ENCODE results near the gene TMEM132D.

The TMEM132D gene

GRCh38 chr12:129750421-129750820 is 153.4 kb downstream of the TMEM132D start:
- DNase-seq = no peak

DNA sequence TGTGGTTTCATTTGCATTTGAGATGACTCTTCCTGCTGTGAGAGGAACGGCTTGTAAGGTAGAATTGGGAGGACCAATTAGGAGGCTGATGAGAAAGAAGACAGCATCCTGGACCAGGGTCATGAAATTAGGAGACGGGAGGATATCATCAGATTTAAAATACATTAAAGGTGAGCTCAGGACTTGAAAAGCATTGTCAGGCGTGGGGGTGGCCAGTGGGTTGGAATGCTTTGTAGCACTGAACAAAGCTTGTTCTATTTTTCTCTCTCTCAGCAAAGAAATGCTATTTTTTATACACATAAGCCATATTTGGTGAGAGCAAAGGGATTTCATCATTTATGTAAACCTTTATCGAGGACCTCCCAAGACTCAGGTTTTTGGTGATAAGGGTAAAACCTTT is 157.5 kb downstream of the TMEM132D start:
- DNase-seq = no peak

DNA sequence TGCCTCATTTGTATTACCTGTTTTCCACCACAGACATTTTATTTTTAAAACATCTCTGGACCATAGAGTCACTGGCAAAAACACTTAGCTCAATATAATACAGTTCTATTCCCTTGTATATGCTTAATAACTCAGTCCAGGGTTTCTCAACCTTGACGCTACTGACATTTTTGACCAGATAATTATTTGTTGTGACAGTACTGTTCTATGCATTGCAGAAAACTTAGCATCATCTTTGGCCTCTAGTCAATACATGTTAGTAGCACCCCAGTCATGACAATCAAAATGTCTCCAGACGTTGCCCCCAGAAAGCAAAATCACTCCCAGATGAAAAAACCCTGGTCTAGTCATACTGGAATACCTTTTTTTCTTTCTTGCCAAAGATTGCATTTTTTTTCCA is 174.7 kb downstream of the TMEM132D start:
- DNase-seq = no peak

DNA sequence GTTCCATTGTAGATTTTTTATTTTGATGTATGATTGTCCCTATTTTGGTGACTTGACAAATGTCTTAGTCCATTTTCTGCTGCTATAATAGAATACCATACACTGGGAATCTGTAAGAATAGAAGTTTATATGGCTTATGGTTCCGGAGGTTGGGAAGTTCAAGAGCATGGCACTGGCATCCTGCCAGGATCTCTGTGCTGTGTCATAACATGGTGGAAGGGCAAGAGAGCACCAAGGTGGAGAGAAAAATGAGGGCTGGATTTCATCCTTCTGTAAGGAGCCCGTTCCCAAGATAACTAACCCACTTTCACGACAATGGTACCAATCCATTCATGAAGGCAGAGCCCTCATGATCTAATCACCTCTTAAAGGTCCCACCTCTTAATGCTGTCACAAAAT is 176.7 kb downstream of the TMEM132D start:
- DNase-seq = no peak

DNA sequence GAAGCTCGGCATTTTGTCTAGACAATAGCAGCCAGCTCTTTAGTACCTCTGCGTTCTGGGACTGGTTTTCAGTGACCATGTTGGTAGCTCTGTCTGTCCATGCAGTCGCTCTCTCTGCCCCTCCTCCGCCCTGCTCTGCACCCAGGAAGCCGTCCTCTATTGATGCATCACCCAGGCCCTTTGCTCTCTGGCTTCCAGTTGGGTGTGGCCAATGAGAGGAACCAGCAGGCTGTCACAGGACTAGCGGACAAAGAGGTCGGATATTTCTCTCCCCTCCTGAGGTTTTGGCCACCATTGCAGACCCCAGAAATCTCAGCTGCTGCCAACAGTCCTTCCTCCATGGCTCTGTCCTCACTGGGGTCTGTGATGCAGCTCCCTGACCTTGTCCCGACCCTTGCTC is 180.6 kb downstream of the TMEM132D start:
- DNase-seq = no peak

DNA sequence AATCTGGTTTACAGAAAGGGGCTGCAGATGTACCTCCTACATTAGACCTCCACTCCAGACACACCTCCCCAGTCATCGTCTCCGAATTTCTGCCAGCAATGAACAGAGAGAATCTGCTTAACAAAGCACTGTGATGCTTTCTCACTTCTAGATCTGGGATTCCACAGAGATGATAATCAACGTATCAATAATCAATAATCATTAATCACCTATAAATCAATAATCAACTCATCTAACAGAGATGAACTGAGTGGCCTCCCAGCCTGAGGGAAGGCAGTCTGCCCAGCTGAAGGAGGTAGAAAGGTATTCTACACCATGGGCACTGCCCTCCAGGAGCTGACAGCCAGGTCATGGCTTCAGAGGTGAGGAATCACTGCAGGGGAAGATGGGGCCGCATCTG is 183.2 kb downstream of the TMEM132D start:
- DNase-seq = no peak

GRCh38 chr12:129719416-129719815 is 184.4 kb downstream of the TMEM132D start:
- no peak for DNase-seq

DNA sequence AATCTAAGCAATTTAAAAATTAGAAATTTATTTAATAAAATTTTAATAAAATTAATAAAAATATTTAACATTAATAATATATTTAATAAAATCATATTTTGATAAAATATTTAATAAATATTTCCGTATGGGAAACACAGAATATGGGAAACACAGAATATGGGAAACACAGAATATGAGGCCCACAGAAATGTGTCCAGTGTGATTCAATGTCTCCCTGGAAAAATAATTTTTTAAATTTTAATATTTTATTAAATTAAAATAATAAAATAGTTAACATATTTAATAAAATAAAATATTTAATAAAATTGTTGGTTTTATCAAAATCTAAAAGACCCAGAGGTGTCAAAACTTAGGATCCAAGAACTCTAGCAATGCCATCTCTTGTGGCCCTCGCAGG is 186.4 kb downstream of the TMEM132D start:
- no peak for DNase-seq

- no peak for DNase-seq
Measured at GRCh38 chr12:129716825-129717224, 187.0 kb downstream of the TMEM132D start.

DNA sequence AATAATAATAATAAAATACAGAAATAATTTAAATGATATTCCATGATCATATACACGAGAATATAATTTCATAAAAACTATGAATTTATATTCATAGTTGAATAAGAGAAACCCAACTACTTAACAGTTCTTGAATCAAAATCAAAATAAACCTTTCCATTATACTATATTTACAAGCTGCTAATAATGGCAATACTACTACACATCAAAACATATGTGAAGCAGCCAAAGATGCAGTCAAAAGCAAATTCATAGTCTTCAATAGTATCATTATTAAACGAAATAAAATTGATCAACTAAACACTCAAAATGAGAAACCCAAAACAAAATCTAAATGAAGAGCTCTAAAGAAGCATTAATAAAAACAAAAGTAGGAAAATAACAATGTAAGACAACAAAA is 197.1 kb downstream of the TMEM132D start:
- DNase-seq = no peak

GRCh38 chr12:129704232-129704830 is 199.5 kb downstream of the TMEM132D start:
- no peak for DNase-seq

DNA sequence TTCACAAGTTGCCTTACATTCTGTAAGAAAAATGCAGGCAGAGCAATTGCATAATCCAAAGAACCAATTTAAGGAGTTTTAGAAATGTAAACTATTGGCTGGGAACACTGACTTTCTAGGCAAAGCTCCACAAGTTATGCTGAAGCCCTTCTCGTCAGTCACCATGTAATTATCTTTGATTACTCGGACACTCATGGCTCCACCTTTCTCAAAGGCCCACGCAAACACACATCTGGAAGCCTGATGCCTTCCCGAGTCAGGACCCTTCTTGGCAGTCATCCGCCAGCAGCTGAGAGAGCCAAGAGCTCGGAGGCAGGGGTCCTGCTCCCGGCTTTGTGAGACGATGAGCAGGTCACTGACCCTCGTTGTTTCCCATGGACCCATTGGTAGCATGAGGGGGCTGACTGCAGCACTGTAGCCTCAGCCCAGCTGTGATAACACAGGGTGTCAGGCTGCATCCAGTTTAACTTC is 202.2 kb downstream of the TMEM132D start:
- DNase-seq = no peak

- no peak for DNase-seq
Measured at GRCh38 chr12:129700036-129700435, 203.8 kb downstream of the TMEM132D start.

DNA sequence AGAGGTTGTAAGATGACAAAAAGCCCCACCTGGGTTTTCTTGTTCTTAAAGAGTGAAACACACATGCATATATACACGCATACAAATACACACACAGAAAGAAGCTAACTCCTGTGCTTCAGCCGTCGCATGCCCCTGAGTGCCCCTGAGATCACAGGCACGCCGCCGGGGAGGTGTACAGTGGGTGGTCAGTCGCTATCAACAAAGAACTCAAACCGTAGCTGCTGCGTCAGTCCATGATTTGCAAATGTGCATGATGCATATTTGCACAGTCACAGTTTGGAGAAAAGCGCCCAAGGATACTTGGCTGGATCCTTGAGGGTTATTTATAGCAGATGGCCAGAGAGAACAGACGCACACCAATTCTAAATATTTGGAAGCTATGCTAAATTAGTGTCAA is 206.9 kb downstream of the TMEM132D start:
- peak in 1 of 56 donors; percentile 5 for DNase-seq

- DNase-seq = no peak
Measured at GRCh38 chr12:129696405-129696804, 207.4 kb downstream of the TMEM132D start.

GRCh38 chr12:129693731-129694130 is 210.1 kb downstream of the TMEM132D start:
- DNase-seq = peak in 1 of 56 donors; percentile 8

- no peak for DNase-seq
Measured at GRCh38 chr12:129687731-129688130, 216.1 kb downstream of the TMEM132D start.

DNA sequence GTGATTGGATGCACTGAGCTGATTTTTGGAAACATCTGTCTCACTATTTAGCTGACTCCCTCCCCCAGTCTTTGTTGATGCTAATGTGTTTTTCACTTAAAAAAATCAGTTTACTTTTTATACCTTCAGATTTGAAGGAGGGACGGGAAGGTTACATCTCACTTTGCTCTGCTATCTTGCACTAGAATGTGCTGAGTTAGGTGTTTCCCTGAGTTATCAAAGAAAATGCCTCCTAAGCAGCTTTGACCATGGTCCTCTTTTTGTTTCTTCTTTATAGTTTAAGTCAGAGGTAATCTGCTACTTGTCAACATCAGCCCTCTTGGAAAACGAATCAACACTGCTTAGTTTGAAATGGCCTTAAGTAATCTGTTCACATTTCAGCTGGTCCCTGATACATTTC is 222.0 kb downstream of the TMEM132D start:
- no peak for DNase-seq

- DNase-seq = no peak
Measured at GRCh38 chr12:129681151-129681550, 222.7 kb downstream of the TMEM132D start.

GRCh38 chr12:129676411-129676810 is 227.4 kb downstream of the TMEM132D start:
- peak in 29 of 56 donors; percentile 6 to 70 (median 29) for DNase-seq

DNA sequence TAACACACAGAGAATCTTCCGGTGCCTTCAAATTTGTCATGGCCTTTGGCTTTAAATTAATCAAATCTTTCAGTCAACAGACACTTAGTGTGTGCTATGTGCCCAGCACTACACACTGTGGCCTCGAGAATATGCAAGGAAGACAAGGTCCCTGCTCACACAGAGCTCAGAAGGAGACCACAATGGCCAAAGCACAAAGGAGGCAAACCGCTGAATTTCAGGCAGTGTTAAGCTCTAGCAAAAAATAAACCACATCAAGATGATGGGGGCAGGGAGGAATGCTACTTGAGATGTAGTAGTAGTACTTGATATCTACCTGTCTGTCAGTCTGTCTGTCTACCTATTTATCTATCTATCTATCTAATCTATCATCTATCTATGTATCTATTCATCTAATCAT is 227.9 kb downstream of the TMEM132D start:
- no peak for DNase-seq

- DNase-seq = no peak
Measured at GRCh38 chr12:129675496-129675895, 228.3 kb downstream of the TMEM132D start.

DNA sequence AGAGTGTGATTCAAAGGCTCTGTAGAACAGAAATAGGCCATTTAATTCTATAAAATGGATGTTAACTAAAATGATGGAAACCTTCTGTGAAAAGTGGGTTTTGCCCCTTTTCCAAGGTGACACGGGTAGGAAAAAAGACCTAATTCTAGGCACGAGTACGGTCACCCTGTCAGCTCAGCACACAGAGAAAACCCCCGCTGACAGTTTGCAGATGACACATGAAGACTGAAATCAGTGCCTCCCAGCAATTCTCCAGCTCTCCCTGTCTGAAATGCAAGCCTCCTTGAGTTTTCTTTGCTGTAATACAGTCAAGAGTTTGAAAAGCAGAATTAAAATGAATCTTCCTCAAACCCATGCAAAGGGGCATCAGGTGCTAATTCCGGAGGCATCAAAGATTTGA is 230.0 kb downstream of the TMEM132D start:
- DNase-seq = no peak

DNA sequence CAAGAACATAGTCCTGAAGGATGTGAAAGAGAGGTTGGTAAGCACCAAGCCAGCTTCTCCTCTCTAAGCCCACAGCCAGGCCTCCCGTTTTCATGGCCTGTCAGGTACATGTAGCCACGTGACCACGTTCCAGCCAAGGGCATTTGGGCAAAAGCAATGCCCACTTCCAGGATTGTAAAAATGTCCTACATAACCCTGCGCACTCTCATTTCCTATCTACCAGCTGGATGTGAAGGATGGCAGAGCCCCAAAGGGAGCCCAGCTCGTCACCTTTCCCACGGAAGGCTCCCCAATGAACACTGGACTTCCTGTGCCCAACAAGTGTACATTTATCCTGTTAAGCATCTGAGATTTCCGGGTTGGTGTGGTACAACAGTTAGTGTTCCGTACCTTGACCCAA is 231.7 kb downstream of the TMEM132D start:
- DNase-seq = no peak
